Esophagus muscularis mucosa (tissue), 4 donors: ENCODE data around the gene TMEM108. TPM values are rescaled to one million over a fixed set of nuclear protein-coding genes. Genes with fewer than 3 reads are reported as not detected.

Experiments
- DNase-seq: peaks from one replicate; pipeline ENCODE4 v3.0.0-alpha.2; 2017; ENCODE audit errors: extremely low spot score
- H3K27ac ChIP-seq, 4 donors: fragments of 200-600 bp; sonication (generic); replicated peaks in 1 of 4; 1 replicate in 3 of 4; 2 replicates in 1 of 4; pipeline ENCODE4 v1.5.1; 2016 to 2019; ENCODE audit warnings: mild to moderate bottlenecking in 1 of 4
- H3K27me3 ChIP-seq, 4 donors: fragments of 200-600 bp; sonication (generic); one replicate each; pipeline versions ENCODE4 v1.5.1 to v1.6.0; 2016 to 2019
- H3K36me3 ChIP-seq, 4 donors: fragments of 200-600 bp; sonication (generic); one replicate each; pipeline ENCODE4 v1.5.1; 2016 to 2019
- H3K4me1 ChIP-seq, 4 donors: fragments of 200-600 bp; sonication (generic); one replicate each; pipeline ENCODE4 v1.5.1; 2016 to 2019
- H3K4me3 ChIP-seq, 4 donors: fragments of 200-600 bp; sonication (generic); 1 replicate in 2 of 4; 2 replicates in 2 of 4; pipeline ENCODE4 v1.5.1; 2016 to 2019; ENCODE audit warnings: mild to moderate bottlenecking in 4 of 4, moderate library complexity in 1 of 4
- H3K9me3 ChIP-seq, 4 donors: fragments of 200-600 bp; sonication (generic); 1 replicate in 3 of 4; 2 replicates in 1 of 4; pipeline ENCODE4 v1.5.1; 2016 to 2019
- EP300 ChIP-seq: sonication (generic); formaldehyde crosslinking; IDR thresholded peaks from one replicate; pipeline ENCODE4 v1.6.1; 2017; ENCODE audit warnings: antibody characterized with exemption
- POLR2A ChIP-seq: fragments of 450-650 bp; IDR thresholded peaks from one replicate; pipeline ENCODE4 v1.6.1; 2017; ENCODE audit warnings: antibody characterized with exemption, moderate library complexity, mild to moderate bottlenecking, low read depth
- POLR2AphosphoS5 ChIP-seq, 2 donors: sonication (generic); formaldehyde crosslinking; IDR thresholded peaks; one replicate each; pipeline ENCODE4 v1.6.1; 2017; ENCODE audit warnings: antibody characterized with exemption in 2 of 2
- WGBS: methylation state at CpG from one replicate; pipeline ENCODE4 v1.1.5; 2018; 5-methylcytosine and 5-hydroxymethylcytosine counted together
- intact Hi-C: fragments of 100-400 bp; cut with DNase I; formaldehyde crosslinking; loops from one replicate; pipeline ENCODE4 v1.15.1; 2023
- total RNA-seq, 4 donors: library from RNA; depleted of rRNA; stranded (reverse); fragments of >200 nt; gene quantifications; one replicate each; pipeline versions ENCODE4 v1.1.0 to v1.2.1, GENCODE V29; 2016
- TF ChIP-seq, protein P1 (sequence below), 3 experiments: fragments of 200-600 bp in 2 of 3; fragments of 450-650 bp in 1 of 3; sonication (generic) in 2 of 3; IDR thresholded peaks; one replicate each; pipeline ENCODE4 v1.5.1; 2017 to 2019; ENCODE audit warnings: antibody characterized with exemption in 3 of 3, mild to moderate bottlenecking in 2 of 3, moderate library complexity in 1 of 3

Gene TMEM108
- total RNA-seq, 4 donors from 2014 or later = 8.6 to 12.1 (median 11.2) TPM

DNA sequence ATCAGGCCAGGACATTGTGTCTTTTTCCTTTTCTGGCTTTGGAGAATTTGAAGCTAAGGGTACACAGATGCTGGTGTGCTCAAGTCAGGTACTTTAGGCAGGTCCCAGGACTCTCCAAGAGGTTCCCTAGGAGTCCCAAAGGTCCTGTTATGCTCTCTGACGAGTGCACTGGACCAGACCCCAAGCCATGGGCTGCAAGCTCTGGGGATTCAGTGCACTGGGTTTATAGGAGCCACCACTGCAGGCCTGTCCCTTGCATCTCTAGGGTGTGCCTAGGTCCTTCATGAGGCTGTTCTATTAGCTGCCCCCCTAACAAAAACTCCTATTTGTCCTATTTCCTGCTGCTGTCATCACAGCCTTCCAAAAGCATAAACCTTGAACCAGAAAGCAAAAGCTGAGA lies 329.8 kb downstream of the TMEM108 start:
- TF ChIP-seq POLR2A (no peak), POLR2AphosphoS5 (IDR thresholded peaks at IDR 0.05) (no peak), EP300 (no peak)
- TF ChIP-seq, protein P1, sequence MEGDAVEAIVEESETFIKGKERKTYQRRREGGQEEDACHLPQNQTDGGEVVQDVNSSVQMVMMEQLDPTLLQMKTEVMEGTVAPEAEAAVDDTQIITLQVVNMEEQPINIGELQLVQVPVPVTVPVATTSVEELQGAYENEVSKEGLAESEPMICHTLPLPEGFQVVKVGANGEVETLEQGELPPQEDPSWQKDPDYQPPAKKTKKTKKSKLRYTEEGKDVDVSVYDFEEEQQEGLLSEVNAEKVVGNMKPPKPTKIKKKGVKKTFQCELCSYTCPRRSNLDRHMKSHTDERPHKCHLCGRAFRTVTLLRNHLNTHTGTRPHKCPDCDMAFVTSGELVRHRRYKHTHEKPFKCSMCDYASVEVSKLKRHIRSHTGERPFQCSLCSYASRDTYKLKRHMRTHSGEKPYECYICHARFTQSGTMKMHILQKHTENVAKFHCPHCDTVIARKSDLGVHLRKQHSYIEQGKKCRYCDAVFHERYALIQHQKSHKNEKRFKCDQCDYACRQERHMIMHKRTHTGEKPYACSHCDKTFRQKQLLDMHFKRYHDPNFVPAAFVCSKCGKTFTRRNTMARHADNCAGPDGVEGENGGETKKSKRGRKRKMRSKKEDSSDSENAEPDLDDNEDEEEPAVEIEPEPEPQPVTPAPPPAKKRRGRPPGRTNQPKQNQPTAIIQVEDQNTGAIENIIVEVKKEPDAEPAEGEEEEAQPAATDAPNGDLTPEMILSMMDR (IDR thresholded peaks at IDR 0.05) = no peak
- peak; percentile 82 for DNase-seq
- no peaks in the 10 kb centered on the region for H3K36me3 ChIP-seq
- intact Hi-C loops = no loop called here
- peaks cover 0 to 16% (median 8%) of the 10 kb centered on the region in 4 donors for H3K4me1 ChIP-seq
- H3K4me3 ChIP-seq = no peak overlapping the region
- 40% methylated on average over 1 of the region's 1 CpG for whole genome bisulfite sequencing
- H3K27me3 ChIP-seq = no peaks in the 10 kb centered on the region
- H3K9me3 ChIP-seq = no peaks in the 10 kb centered on the region
- H3K27ac ChIP-seq = no peak overlapping the region

DNA sequence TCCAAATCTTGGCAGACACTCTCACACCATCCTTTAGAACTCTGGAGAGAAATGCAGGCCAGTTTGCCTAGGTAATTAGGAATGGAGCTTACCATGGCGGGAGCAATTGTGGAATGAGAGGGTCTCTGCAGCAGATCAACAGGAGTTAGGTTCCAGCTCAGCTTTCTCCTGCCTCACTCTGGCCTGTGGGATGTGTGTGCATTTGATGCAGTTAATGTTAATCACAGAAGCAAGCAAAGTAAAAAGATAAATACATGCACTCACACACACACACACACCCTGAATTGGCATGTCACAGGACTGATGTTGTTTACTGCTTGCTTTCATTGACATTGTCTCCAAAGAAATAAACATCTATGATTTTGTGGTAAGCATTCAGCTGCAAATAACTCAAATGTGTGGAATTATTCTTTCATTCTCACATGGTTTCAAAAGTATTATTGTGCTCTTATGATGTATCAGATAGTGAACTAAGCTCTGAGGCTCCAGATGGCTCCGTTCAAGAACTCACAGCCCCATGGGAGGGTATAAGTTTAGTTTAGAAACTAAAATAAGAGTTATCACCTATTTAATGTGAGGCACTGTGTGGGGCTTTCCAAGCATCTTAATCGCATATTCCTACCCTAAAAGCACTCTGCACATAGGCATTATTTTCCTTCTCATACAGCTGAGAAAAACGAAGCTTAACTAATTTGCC lies 330.3 kb downstream of the TMEM108 start:
- H3K27ac ChIP-seq = no peak overlapping the region
- no peaks in the 10 kb centered on the region for H3K27me3 ChIP-seq
- no peak for TF ChIP-seq POLR2A
- TF ChIP-seq, protein P1 (IDR thresholded peaks at IDR 0.05) = no peak
- no peak for TF ChIP-seq EP300
- no peak for TF ChIP-seq POLR2AphosphoS5 (IDR thresholded peaks at IDR 0.05)
- DNase-seq = peak; percentile 72
- H3K9me3 ChIP-seq = no peaks in the 10 kb centered on the region
- intact Hi-C loops = no loop called here
- no peaks in the 10 kb centered on the region for H3K36me3 ChIP-seq
- 68% methylated on average over 4 of the region's 4 CpGs for WGBS
- peaks cover 0 to 16% (median 8%) of the 10 kb centered on the region in 4 donors for H3K4me1 ChIP-seq
- no peak overlapping the region for H3K4me3 ChIP-seq

DNA sequence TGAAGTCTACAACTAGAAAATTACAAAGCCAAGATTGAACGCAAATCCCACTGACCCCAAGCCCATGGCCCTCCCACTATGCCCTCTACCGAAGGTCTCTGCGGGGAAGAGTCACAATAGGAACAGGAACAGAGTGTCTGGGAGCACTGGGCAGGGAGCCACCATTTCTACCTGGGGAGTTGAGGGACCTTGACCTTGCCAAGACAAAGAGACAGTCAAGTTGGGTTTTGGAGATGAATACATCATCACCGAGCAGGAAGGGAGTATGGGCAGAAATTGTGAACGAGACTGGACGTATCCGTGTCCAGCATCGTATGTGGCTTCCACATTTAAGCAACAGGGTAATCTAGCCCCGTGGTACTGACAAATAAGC lies 330.9 kb downstream of the TMEM108 start:
- Histone ChIP-seq H3K27me3 (no peaks in the 10 kb centered on the region), H3K9me3 (no peaks in the 10 kb centered on the region), H3K4me1 (peaks cover 0 to 16% (median 8%) of the 10 kb centered on the region in 4 donors), H3K36me3 (no peaks in the 10 kb centered on the region), H3K4me3 (no peak overlapping the region), H3K27ac (no peak overlapping the region)
- intact Hi-C loops = no loop called here
- TF ChIP-seq, protein P1 (IDR thresholded peaks at IDR 0.05) = no peak
- WGBS = 87% methylated on average over 9 of the region's 9 CpGs
- DNase-seq = peak; percentile 68

DNA sequence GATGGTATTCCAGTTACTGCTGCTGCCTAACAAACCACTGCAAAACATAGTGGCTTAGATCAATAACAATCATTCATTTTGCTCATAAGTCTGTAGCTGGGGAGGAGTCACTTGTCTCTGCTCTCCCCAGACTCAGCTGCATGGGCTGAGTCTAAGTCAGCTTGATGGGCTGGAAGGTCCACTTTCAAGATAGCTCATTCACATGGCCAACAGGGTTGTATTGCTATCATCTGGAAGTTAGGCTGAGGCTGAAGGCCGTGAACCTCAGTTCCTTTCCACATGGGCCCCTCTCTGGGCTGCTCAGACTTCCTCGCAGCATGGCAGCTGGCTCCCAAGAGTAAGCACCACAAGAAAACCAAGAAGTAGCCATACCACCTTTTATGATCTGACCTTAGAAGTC lies 333.0 kb downstream of the TMEM108 start:
- WGBS = 87% methylated on average over 2 of the region's 2 CpGs
- Histone ChIP-seq H3K36me3 (no peaks in the 10 kb centered on the region), H3K9me3 (no peaks in the 10 kb centered on the region), H3K27me3 (no peaks in the 10 kb centered on the region), H3K4me1 (peaks cover 0 to 25% (median 8%) of the 10 kb centered on the region in 4 donors), H3K27ac (no peak overlapping the region), H3K4me3 (no peak overlapping the region)
- peak; percentile 55 for DNase-seq
- TF ChIP-seq, protein P1 (IDR thresholded peaks at IDR 0.05) = no peak
- TF ChIP-seq EP300 (no peak), POLR2AphosphoS5 (IDR thresholded peaks at IDR 0.05) (no peak), POLR2A (no peak)
- intact Hi-C loops = no loop called here

DNA sequence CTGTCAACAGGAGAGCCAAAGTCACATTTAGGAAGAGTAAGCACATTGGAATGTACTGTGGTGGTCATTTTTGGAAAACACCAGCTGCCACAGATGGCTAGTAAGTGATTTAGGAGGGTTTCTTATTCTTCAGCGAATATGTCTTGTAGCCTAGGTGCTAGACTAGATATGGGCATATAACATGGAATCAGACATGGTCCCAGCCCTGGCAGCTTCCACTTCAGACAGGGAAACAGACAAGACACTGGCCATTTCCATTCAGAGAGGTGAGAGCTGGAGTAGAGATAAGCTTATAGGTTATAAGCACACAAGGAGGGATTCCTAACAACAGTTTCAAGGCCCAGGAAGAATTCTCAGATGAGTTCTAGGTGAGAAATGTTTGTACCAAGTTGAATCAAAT lies 333.5 kb downstream of the TMEM108 start:
- TF ChIP-seq EP300 (no peak), POLR2AphosphoS5 (IDR thresholded peaks at IDR 0.05) (no peak), POLR2A (no peak)
- TF ChIP-seq, protein P1 (IDR thresholded peaks at IDR 0.05) = no peak
- no peaks in the 10 kb centered on the region for H3K27me3 ChIP-seq
- peak; percentile 82 for DNase-seq
- intact Hi-C loops = no loop called here
- no peaks in the 10 kb centered on the region for H3K9me3 ChIP-seq
- no peak overlapping the region for H3K27ac ChIP-seq
- WGBS = 100% methylated on average over 1 of the region's 1 CpG
- no peak overlapping the region for H3K4me3 ChIP-seq
- H3K4me1 ChIP-seq = peaks cover 0 to 26% (median 8%) of the 10 kb centered on the region in 4 donors
- H3K36me3 ChIP-seq = no peaks in the 10 kb centered on the region
